Mesendoderm (in vitro differentiated cells): ENCODE measurements around the gene ZSCAN23.
"Not testable (repeated sequence)": the region's sequence is repeated elsewhere in the genome, so short reads cannot be mapped to it uniquely, and the experiment has no call there.

ENCODE experiments used
- DNase-seq: peaks from one replicate; pipeline ENCODE4 v3.0.0; 2013
- H2AK5ac ChIP-seq: 2 replicates; pipeline ENCODE4 v1.6.1; 2013; ENCODE audit warnings: low read length, inconsistent platforms
- H2BK120ac ChIP-seq: 2 replicates; pipeline ENCODE4 v1.6.1; 2013; ENCODE audit warnings: low read depth, mild to moderate bottlenecking, low read length, moderate library complexity, mixed read lengths
- H2BK15ac ChIP-seq: replicated peaks from 2 replicates; pipeline ENCODE4 v1.6.1; 2013; ENCODE audit warnings: low read depth, mild to moderate bottlenecking, moderate library complexity
- H2BK5ac ChIP-seq: 2 replicates; pipeline ENCODE4 v1.6.1; 2013; ENCODE audit warnings: low read length, inconsistent platforms
- H3K18ac ChIP-seq: 2 replicates; pipeline ENCODE4 v1.6.1; 2013; ENCODE audit warnings: mild to moderate bottlenecking, low read length, mixed read lengths
- H3K23ac ChIP-seq: one replicate; pipeline ENCODE4 v1.6.1; 2013; ENCODE audit warnings: low read length
- H3K27ac ChIP-seq: 2 replicates; pipeline ENCODE4 v1.5.1; 2013; ENCODE audit warnings: low read depth, mild to moderate bottlenecking, inconsistent platforms, low read length, moderate library complexity
- H3K27me3 ChIP-seq: 2 replicates; pipeline ENCODE4 v1.6.1; 2013; ENCODE audit warnings: low read length, control low read depth, mild to moderate bottlenecking, inconsistent platforms; ENCODE audit not compliant: insufficient read depth, poor library complexity
- H3K36me3 ChIP-seq: 2 replicates; pipeline ENCODE4 v1.6.1; 2013; ENCODE audit warnings: low read length, inconsistent platforms; ENCODE audit not compliant: control insufficient read depth, insufficient read depth
- H3K4ac ChIP-seq: one replicate; pipeline ENCODE4 v1.6.1; 2013; ENCODE audit warnings: low read depth, mild to moderate bottlenecking, low read length, moderate library complexity
- H3K4me1 ChIP-seq: 2 replicates; pipeline ENCODE4 v1.6.1; 2013; ENCODE audit warnings: low read depth, low read length, inconsistent platforms; ENCODE audit not compliant: control insufficient read depth
- H3K4me2 ChIP-seq: 2 replicates; pipeline ENCODE4 v1.6.1; 2013; ENCODE audit warnings: low read length
- H3K4me3 ChIP-seq: 2 replicates; pipeline ENCODE4 v1.5.1; 2013; ENCODE audit warnings: mild to moderate bottlenecking, low read length
- H3K56ac ChIP-seq: one replicate; pipeline ENCODE4 v1.6.1; 2013; ENCODE audit warnings: low read length
- H3K79me1 ChIP-seq: 2 replicates; pipeline ENCODE4 v1.6.1; 2013; ENCODE audit warnings: low read length, inconsistent platforms
- H3K79me2 ChIP-seq: 2 replicates; pipeline ENCODE4 v1.6.1; 2013; ENCODE audit warnings: mild to moderate bottlenecking, low read length; ENCODE audit not compliant: control insufficient read depth, insufficient read depth
- H3K9ac ChIP-seq: 2 replicates; pipeline ENCODE4 v1.6.1; 2013; ENCODE audit warnings: low read length, inconsistent platforms
- H4K5ac ChIP-seq: one replicate; pipeline ENCODE4 v1.6.1; 2013; ENCODE audit warnings: low read length
- H4K8ac ChIP-seq: one replicate; pipeline ENCODE4 v1.6.1; 2013; ENCODE audit warnings: low read depth, mild to moderate bottlenecking, control low read depth, low read length, moderate library complexity
- WGBS: extraction: QIAGEN DNeasy Blood & Tissue Kit; methylation state at CpG from one replicate; pipeline ENCODE4 v1.1.7; 2013; ENCODE audit warnings: low lambda C conversion rate, missing lambda C conversion rate; ENCODE audit not compliant: insufficient coverage; ENCODE audit errors: extremely low coverage; 5-methylcytosine and 5-hydroxymethylcytosine counted together

The ZSCAN23 gene

DNA sequence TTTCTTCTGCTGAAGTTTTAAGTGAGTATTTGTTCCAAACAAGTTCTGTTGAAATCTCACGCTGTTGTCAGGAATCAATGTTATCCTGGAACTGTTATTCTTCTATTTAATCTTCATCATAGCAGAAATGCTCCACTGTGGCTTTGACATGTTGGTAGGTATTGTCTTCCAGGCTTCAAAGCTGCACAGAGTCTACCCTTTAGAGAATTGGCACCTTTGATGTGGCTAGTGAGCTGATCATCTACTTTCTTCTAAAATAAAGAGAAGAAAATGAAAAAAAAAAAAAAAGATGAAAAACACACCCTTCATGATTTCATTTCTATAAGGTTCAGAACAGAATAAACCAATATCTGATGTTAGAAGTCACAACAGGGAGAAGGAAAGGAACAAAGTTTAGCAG lies 5.8 kb upstream of the ZSCAN23 start:
- no peak overlapping the region for H3K4ac ChIP-seq
- H3K4me1 ChIP-seq, result no peaks in the 10 kb centered on the region
- no peak for DNase-seq
- H2BK5ac ChIP-seq, result no peak overlapping the region
- no peak overlapping the region for H2AK5ac ChIP-seq
- no peaks in the 10 kb centered on the region for H3K79me2 ChIP-seq
- H3K27me3 ChIP-seq, result no peaks in the 10 kb centered on the region
- no peak overlapping the region for H3K23ac ChIP-seq
- H3K36me3 ChIP-seq, result no peaks in the 10 kb centered on the region
- H4K8ac ChIP-seq, result no peak overlapping the region
- H2BK15ac ChIP-seq, result no peak overlapping the region
- no peak overlapping the region for H2BK120ac ChIP-seq
- no peak overlapping the region for H3K56ac ChIP-seq
- H3K18ac ChIP-seq, result no peak overlapping the region
- WGBS, result no CpG with 5 or more reads among the region's 1 CpG
- no peak overlapping the region for H4K5ac ChIP-seq
- no peaks in the 10 kb centered on the region for H3K79me1 ChIP-seq
- no peak overlapping the region for H3K4me2 ChIP-seq
- H3K4me3 ChIP-seq, result no peak overlapping the region
- H3K9ac ChIP-seq, result no peak overlapping the region
- H3K27ac ChIP-seq, result no peak overlapping the region

GRCh38 chr6:28447512-28447906 lies 4.2 kb upstream of the ZSCAN23 start:
- not testable (repeated sequence) for H2BK5ac ChIP-seq, H3K79me2 ChIP-seq, H3K4me1 ChIP-seq, H2AK5ac ChIP-seq, H3K27me3 ChIP-seq, H3K36me3 ChIP-seq, H3K79me1 ChIP-seq, H2BK15ac ChIP-seq, H4K5ac ChIP-seq, H3K4ac ChIP-seq, H4K8ac ChIP-seq, H3K23ac ChIP-seq, DNase-seq, H3K18ac ChIP-seq, H3K27ac ChIP-seq, H3K4me3 ChIP-seq, H2BK120ac ChIP-seq
- H3K9ac ChIP-seq, result peak overlapping the region; percentile 83
- H3K56ac ChIP-seq, result peak overlapping the region; percentile 93
- H3K4me2 ChIP-seq, result peak overlapping the region; percentile 65

GRCh38 chr6:28446818-28447511 lies 3.7 kb upstream of the ZSCAN23 start:
- WGBS, result no CpG with 5 or more reads among the region's 36 CpGs

GRCh38 chr6:28444759-28445158 lies 1.5 kb upstream of the ZSCAN23 start:
- H3K79me1 ChIP-seq, H3K4me1 ChIP-seq, H3K36me3 ChIP-seq, H3K4me3 ChIP-seq, H3K23ac ChIP-seq, H3K9ac ChIP-seq, H2BK120ac ChIP-seq, H3K27me3 ChIP-seq, H4K8ac ChIP-seq, H3K18ac ChIP-seq, H2BK5ac ChIP-seq, H3K56ac ChIP-seq, H2AK5ac ChIP-seq, H3K4ac ChIP-seq, H4K5ac ChIP-seq, H3K4me2 ChIP-seq, H2BK15ac ChIP-seq, H3K27ac ChIP-seq, H3K79me2 ChIP-seq: not testable (repeated sequence)
- peak; percentile 56 for DNase-seq
- no CpG with 5 or more reads among the region's 3 CpGs for WGBS

More at GRCh38 chr6:28446818-28447511, 3.7 kb upstream of the ZSCAN23 start:
- Histone ChIP-seq H2BK15ac (no peak overlapping the region), H4K5ac (no peak overlapping the region), H3K36me3 (no peaks in the 10 kb centered on the region), H3K4me3 (peak overlapping the region; percentile 53), H3K23ac (no peak overlapping the region), H3K79me2 (no peaks in the 10 kb centered on the region), H3K56ac (peak overlapping the region; percentile 93), H3K9ac (peak overlapping the region; percentile 83), H3K4me2 (peak overlapping the region; percentile 65), H2BK120ac (no peak overlapping the region), H3K79me1 (no peaks in the 10 kb centered on the region), H2AK5ac (no peak overlapping the region), H3K18ac (peak overlapping the region; percentile 5), H2BK5ac (no peak overlapping the region), H3K4me1 (peaks cover 2% of the 10 kb centered on the region), H3K27ac (no peak overlapping the region), H4K8ac (no peak overlapping the region), H3K4ac (no peak overlapping the region), H3K27me3 (no peaks in the 10 kb centered on the region)
- peak; percentile 35 for DNase-seq

DNA sequence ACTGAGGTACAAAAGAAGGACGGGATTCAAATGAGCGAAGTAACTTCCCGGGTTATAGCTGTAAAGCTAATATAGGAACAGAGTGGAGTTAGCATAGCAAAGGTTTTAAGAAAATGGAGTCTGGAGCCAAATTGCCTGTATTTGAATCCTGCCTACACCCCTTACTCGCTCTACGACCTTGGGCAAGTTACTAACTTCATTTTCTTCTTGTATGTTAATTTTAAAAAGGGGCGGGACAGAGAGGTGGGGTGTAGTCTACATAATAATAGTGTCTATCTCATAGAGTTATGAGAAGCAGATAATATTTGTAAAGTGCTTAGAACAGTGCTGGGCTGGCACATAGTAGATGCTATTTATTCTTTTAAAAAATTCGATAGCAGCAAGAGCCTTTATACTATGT lies 705 bp downstream of the ZSCAN23 start:
- peak overlapping the region; percentile 25 for H3K9ac ChIP-seq
- H3K27me3 ChIP-seq, result no peaks in the 10 kb centered on the region
- no peak overlapping the region for H2BK15ac ChIP-seq
- no peak overlapping the region for H3K56ac ChIP-seq
- no peak overlapping the region for H2BK5ac ChIP-seq
- H3K79me1 ChIP-seq, result no peaks in the 10 kb centered on the region
- H3K4me3 ChIP-seq, result no peak overlapping the region
- H3K79me2 ChIP-seq, result no peaks in the 10 kb centered on the region
- DNase-seq, result no peak
- H2AK5ac ChIP-seq, result no peak overlapping the region
- H3K4me2 ChIP-seq, result peak overlapping the region; percentile 8
- H3K4me1 ChIP-seq, result peaks cover 2% of the 10 kb centered on the region
- no peak overlapping the region for H3K4ac ChIP-seq
- no peak overlapping the region for H2BK120ac ChIP-seq
- no peak overlapping the region for H3K18ac ChIP-seq
- H4K8ac ChIP-seq, result no peak overlapping the region
- no peak overlapping the region for H3K23ac ChIP-seq
- H3K36me3 ChIP-seq, result no peaks in the 10 kb centered on the region
- WGBS, result no CpG with 5 or more reads among the region's 7 CpGs
- no peak overlapping the region for H4K5ac ChIP-seq
- no peak overlapping the region for H3K27ac ChIP-seq

- Histone ChIP-seq H4K8ac (no peak overlapping the region), H2BK120ac (no peak overlapping the region)
- no peak for DNase-seq
These were observed 6.9 kb downstream of the ZSCAN23 start for GRCh38 chr6:28436404-28436803.

More at GRCh38 chr6:28436404-28436803, 6.9 kb downstream of the ZSCAN23 start:
- Histone ChIP-seq H3K79me1 (no peaks in the 10 kb centered on the region), H3K56ac (no peak overlapping the region), H3K36me3 (no peaks in the 10 kb centered on the region), H3K27ac (no peak overlapping the region), H2BK5ac (no peak overlapping the region), H3K4me3 (no peak overlapping the region), H3K9ac (no peak overlapping the region), H3K18ac (no peak overlapping the region), H4K5ac (no peak overlapping the region), H3K27me3 (no peaks in the 10 kb centered on the region), H2AK5ac (no peak overlapping the region), H3K4me1 (no peaks in the 10 kb centered on the region), H3K79me2 (no peaks in the 10 kb centered on the region), H2BK15ac (no peak overlapping the region), H3K23ac (no peak overlapping the region), H3K4me2 (no peak overlapping the region), H3K4ac (no peak overlapping the region)
- WGBS, result no CpG with 5 or more reads among the region's 3 CpGs
